ENCODE data around the gene ELF1. TPM values are rescaled to one million over a fixed set of nuclear protein-coding genes. Genes with fewer than 3 reads are reported as not detected.

The ELF1 gene
- total and polyA plus RNA-seq, 2 of the 4 experiments (the other 2 are of a cell fraction), result 25.4 to 27.6 TPM

DNA sequence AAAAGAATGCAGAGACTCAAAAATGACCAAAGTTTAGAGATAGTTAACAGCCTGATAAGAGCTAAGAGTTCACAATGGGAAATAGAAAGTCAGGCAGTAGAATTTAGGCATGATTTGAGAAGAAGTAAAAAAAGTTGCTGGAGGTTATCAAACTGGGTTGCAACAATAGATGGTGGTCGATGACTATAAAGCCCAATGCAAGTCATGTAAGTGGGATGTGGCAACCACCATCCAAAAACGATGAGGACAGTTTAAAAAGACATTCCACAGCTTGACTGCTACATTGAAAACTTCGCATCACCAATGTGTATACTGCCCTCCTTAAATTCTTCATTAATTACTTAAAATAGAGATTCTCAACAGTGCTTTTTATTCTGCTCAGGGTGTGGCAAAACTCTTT, 19.7 kb downstream of the ELF1 start:
- H4K5ac ChIP-seq (ENCODE audit: low read depth, low read length), result no peak overlapping the region
- no peaks in the 10 kb centered on the region for H3K9me1 ChIP-seq (ENCODE audit: insufficient read depth, low read length)
- peaks cover 25% of the 10 kb centered on the region for H4K20me1 ChIP-seq (ENCODE audit: insufficient read depth, low read length)
- no peak overlapping the region for H2AK9ac ChIP-seq (replicated peaks; ENCODE audit: low read depth, low read length, poor library complexity)
- H4K8ac ChIP-seq (ENCODE audit: low read depth in 2 of 2, low read length in 2 of 2), result no peak overlapping the region
- H3K27ac ChIP-seq (ENCODE audit: insufficient read depth, low read length), result no peak overlapping the region
- H2BK15ac ChIP-seq (ENCODE audit: low read depth, low read length), result no peak overlapping the region
- no peak overlapping the region for H2BK5ac ChIP-seq (ENCODE audit: low read depth, low read length, poor library complexity, severe bottlenecking)
- no peak overlapping the region for H2BK120ac ChIP-seq (ENCODE audit: low read depth, low read length)
- no peaks in the 10 kb centered on the region for H3K4me1 ChIP-seq (ENCODE audit: control insufficient read depth, insufficient read depth, low read length)
- ATAC-seq (ENCODE audit: low read depth) (no peak), DNase-seq (no peak)
- H2AK5ac ChIP-seq (ENCODE audit: low read depth, low read length), result no peak overlapping the region
- no peak overlapping the region for H3K56ac ChIP-seq (ENCODE audit: extremely low read depth, insufficient read depth, low read length)
- 75% methylated on average over 2 of the region's 3 CpGs; no CpG with 5 or more reads in 1 of the 2 experiments for WGBS, 2 experiments (ENCODE audit: extremely low coverage in 2 of 2, insufficient read length in 1 of 2)
- in situ Hi-C loops (cut with MboI; ENCODE audit: low sequenced_read_pairs), result no loop called here
- no peaks in the 10 kb centered on the region for H3K27me3 ChIP-seq (ENCODE audit: control insufficient read depth, insufficient read depth, low read length)
- TF ChIP-seq MAZ (IDR thresholded peaks at IDR 0.05; ENCODE audit: borderline replicate concordance, low read depth, low read length) (no peak), RAD21 (IDR thresholded peaks at IDR 0.05; ENCODE audit: low read length) (no peak), CHD1 (IDR thresholded peaks at IDR 0.05; ENCODE audit: low read depth, low read length) (no peak), FOS (IDR thresholded peaks at IDR 0.05; ENCODE audit: low read depth, low read length) (no peak), MAFK (IDR thresholded peaks at IDR 0.05; ENCODE audit: low read depth, low read length) (no peak)
- TF ChIP-seq, protein P1, sequence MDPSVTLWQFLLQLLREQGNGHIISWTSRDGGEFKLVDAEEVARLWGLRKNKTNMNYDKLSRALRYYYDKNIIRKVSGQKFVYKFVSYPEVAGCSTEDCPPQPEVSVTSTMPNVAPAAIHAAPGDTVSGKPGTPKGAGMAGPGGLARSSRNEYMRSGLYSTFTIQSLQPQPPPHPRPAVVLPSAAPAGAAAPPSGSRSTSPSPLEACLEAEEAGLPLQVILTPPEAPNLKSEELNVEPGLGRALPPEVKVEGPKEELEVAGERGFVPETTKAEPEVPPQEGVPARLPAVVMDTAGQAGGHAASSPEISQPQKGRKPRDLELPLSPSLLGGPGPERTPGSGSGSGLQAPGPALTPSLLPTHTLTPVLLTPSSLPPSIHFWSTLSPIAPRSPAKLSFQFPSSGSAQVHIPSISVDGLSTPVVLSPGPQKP (IDR thresholded peaks at IDR 0.05; ENCODE audit: borderline replicate concordance, low read depth, low read length), result no peak
- BruUV-seq (replicated peaks), result no TSS peak
- intact Hi-C loops (cut with micrococcal nuclease), result no loop called here
- H3K23ac ChIP-seq (ENCODE audit: low read depth, low read length), result no peak overlapping the region
- dilution Hi-C loops (cut with HindIII; ENCODE audit: low sequenced_read_pairs, unreplicated experiment), result no loop called here
- H3K4me2 ChIP-seq (ENCODE audit: low read depth, low read length), result no peak overlapping the region
- ChIA-PET POLR2A (ENCODE audit: unreplicated experiment) (no interaction called here), CTCF (no interaction called here)
- no peak overlapping the region for H3K14ac ChIP-seq (replicated peaks; ENCODE audit: low read depth, low read length)
- H2BK20ac ChIP-seq (ENCODE audit: low read depth, low read length), result no peak overlapping the region
- no peak overlapping the region for H3K4ac ChIP-seq (ENCODE audit: low read depth, low read length)
- peaks cover 21 to 59% of the 10 kb centered on the region in 2 experiments for H3K79me1 ChIP-seq (ENCODE audit: low read depth in 1 of 2, low read length in 2 of 2)
- no peak overlapping the region for H4K91ac ChIP-seq (ENCODE audit: insufficient read depth, low read depth, low read length)
- no peak overlapping the region for H3K4me3 ChIP-seq (ENCODE audit: insufficient read depth, low read depth, low read length)
- H3K9me3 ChIP-seq (ENCODE audit: control insufficient read depth, insufficient read depth, low read length), result no peaks in the 10 kb centered on the region
- H3K9ac ChIP-seq (ENCODE audit: low read depth, low read length), result no peak overlapping the region
- no peak overlapping the region for H2AFZ ChIP-seq (replicated peaks; ENCODE audit: low read length, poor library complexity)
- no peaks in the 10 kb centered on the region for H3K36me3 ChIP-seq (ENCODE audit: control insufficient read depth, insufficient read depth, low read length)
- no peak overlapping the region for H3K18ac ChIP-seq (ENCODE audit: low read depth, low read length)
